ENCODE data around the gene ARHGDIB.

DNA sequence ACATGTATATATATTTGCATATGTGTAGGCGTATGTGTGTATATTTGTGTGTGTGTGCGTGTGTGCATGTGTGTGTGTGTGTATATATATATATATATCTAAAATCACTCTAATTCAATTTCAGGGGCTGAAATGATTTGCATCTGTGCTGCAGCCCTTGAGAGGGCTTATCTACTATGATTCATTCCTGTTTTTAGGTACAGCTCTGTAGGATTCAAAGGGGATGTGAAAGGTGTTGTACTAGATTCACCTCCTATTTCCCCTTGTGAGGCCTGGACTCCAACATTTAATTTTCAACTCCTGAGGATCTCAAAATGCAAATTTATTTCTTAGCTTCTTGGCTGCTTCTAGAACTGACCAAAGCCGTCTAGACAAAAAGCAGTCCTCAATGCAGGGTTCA, 34.1 kb downstream of the ARHGDIB start:
- TF ChIP-seq, protein P1, sequence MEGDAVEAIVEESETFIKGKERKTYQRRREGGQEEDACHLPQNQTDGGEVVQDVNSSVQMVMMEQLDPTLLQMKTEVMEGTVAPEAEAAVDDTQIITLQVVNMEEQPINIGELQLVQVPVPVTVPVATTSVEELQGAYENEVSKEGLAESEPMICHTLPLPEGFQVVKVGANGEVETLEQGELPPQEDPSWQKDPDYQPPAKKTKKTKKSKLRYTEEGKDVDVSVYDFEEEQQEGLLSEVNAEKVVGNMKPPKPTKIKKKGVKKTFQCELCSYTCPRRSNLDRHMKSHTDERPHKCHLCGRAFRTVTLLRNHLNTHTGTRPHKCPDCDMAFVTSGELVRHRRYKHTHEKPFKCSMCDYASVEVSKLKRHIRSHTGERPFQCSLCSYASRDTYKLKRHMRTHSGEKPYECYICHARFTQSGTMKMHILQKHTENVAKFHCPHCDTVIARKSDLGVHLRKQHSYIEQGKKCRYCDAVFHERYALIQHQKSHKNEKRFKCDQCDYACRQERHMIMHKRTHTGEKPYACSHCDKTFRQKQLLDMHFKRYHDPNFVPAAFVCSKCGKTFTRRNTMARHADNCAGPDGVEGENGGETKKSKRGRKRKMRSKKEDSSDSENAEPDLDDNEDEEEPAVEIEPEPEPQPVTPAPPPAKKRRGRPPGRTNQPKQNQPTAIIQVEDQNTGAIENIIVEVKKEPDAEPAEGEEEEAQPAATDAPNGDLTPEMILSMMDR (IDR thresholded peaks at IDR 0.05; ENCODE audit: insufficient read depth, low read depth, low read length): no peak
- TF ChIP-seq EZH2 (IDR thresholded peaks at IDR 0.05; ENCODE audit: insufficient read depth, low read length): no peak

Measured in astrocyte (in vitro differentiated cells and primary cell).